NB4 (cell line): ENCODE results near the gene CLEC17A.
A peak's percentile ranks its signal among the peaks of the same experiment; 100 is the strongest.

Source experiments
- DNase-seq: peaks from one replicate; pipeline ENCODE4 v3.0.0; 2010; ENCODE audit warnings: low read depth
- H3K4me3 ChIP-seq: one replicate; pipeline ENCODE4 v1.5.1; 2011; ENCODE audit warnings: mild to moderate bottlenecking, low read depth, low read length, moderate library complexity
- MYC ChIP-seq: IDR thresholded peaks from 2 replicates; pipeline ENCODE4 v1.6.1; 2011; ENCODE audit warnings: low read depth, low read length
- POLR2A ChIP-seq: IDR thresholded peaks from 2 replicates; pipeline ENCODE4 v1.6.1; 2011; ENCODE audit warnings: mild to moderate bottlenecking; ENCODE audit not compliant: insufficient read length; ENCODE audit errors: extremely low read depth
- TF ChIP-seq, protein P1 (sequence below): IDR thresholded peaks from 2 replicates; pipeline ENCODE4 v1.6.1; 2011; ENCODE audit warnings: low read depth, low read length
- TF ChIP-seq, protein P2 (sequence below): IDR thresholded peaks from one replicate; pipeline ENCODE4 v1.5.1; 2012; ENCODE audit warnings: low read depth, low read length

The CLEC17A gene

DNA sequence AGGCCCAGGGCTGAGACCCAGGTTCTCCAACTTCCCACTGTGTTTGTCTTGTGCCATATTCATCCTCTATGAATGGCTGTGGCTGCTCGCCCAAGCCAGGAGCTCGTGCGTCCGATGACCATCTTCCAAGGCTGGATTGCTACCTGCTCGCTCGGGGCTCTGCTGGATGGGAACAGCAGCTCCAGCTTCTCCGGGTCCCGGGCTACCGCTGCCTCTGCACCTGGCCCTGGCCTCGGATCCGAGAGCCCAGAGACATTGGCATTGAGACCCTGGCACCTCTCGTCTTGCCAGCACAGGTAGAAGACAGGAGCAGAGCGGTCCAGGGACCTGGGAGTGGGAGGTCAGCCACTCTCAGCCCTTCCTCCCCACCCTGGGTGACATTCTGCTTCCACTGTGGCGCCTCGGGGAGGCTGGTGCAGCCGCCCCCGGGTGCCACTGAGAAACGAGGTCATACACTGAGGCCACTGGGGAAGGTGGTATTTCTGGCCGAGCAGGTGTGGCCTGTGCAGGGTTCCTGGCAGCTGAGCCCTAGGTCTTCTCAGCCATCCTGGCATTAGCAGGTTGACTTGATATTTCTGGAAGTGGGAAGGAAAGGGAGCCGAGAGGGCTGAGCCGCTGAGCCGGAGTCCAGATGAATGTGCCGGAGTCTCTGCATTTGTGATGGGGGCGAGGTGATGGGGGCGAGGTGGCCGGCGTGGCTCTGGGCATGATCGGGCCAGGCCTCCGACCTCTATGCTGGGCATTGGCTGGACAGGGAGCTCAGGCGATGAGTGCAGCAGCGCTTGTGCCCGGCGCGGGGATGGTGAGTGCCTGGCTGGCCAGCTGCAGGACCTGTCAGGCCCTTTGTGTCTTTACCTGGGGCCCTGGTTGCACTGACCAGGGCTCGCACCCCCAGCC, 29.6 kb upstream of the CLEC17A start:
- no peak overlapping the region for H3K4me3 ChIP-seq
- DNase-seq, result no peak
- TF ChIP-seq POLR2A (no peak), MYC (no peak)
- TF ChIP-seq, protein P1, sequence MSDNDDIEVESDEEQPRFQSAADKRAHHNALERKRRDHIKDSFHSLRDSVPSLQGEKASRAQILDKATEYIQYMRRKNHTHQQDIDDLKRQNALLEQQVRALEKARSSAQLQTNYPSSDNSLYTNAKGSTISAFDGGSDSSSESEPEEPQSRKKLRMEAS, result no peak
- TF ChIP-seq, protein P2, sequence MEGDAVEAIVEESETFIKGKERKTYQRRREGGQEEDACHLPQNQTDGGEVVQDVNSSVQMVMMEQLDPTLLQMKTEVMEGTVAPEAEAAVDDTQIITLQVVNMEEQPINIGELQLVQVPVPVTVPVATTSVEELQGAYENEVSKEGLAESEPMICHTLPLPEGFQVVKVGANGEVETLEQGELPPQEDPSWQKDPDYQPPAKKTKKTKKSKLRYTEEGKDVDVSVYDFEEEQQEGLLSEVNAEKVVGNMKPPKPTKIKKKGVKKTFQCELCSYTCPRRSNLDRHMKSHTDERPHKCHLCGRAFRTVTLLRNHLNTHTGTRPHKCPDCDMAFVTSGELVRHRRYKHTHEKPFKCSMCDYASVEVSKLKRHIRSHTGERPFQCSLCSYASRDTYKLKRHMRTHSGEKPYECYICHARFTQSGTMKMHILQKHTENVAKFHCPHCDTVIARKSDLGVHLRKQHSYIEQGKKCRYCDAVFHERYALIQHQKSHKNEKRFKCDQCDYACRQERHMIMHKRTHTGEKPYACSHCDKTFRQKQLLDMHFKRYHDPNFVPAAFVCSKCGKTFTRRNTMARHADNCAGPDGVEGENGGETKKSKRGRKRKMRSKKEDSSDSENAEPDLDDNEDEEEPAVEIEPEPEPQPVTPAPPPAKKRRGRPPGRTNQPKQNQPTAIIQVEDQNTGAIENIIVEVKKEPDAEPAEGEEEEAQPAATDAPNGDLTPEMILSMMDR, result no peak

DNA sequence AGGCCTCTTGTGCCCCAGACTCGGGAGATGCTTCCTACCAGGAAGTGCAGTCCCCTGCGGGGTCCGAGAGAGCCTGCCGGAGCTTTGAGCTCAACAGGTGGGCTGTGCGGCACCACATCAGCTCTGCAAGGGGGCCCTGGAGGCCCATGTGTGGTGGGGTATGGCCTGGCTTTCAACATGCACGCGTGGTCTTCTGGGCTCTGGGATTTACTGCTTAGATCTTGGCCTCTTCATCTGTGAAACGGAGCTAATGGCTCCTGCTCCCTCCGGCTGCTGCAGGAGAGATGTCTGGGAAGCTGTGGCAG, 29.0 kb upstream of the CLEC17A start:
- TF ChIP-seq, protein P2, result no peak
- TF ChIP-seq MYC (no peak), POLR2A (no peak)
- no peak overlapping the region for H3K4me3 ChIP-seq
- DNase-seq, result no peak

DNA sequence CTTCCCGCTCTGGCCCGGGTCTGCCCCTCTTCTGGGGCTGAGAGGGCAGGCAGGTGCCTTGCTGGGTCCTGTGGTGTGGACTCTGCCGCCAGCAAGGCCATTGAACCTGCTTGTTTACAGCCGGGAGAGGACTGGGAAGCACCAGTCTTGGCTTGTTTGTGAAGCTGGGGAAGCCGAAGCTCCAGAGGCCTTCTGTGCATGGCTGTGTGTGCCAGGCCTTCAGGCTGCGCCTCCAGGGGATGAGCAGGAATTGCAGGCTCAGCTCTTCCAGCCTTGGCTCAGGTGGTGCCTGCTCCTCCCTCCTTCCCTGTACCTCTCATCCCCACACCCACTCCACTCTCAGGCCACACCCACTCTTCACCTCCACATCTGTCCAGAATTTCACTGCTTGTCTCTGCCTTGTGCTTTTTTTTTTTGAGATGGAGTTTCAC, 28.5 kb upstream of the CLEC17A start:
- TF ChIP-seq MYC (no peak), POLR2A (no peak)
- TF ChIP-seq, protein P1, result no peak
- TF ChIP-seq, protein P2, result no peak
- no peak overlapping the region for H3K4me3 ChIP-seq
- no peak for DNase-seq

DNA sequence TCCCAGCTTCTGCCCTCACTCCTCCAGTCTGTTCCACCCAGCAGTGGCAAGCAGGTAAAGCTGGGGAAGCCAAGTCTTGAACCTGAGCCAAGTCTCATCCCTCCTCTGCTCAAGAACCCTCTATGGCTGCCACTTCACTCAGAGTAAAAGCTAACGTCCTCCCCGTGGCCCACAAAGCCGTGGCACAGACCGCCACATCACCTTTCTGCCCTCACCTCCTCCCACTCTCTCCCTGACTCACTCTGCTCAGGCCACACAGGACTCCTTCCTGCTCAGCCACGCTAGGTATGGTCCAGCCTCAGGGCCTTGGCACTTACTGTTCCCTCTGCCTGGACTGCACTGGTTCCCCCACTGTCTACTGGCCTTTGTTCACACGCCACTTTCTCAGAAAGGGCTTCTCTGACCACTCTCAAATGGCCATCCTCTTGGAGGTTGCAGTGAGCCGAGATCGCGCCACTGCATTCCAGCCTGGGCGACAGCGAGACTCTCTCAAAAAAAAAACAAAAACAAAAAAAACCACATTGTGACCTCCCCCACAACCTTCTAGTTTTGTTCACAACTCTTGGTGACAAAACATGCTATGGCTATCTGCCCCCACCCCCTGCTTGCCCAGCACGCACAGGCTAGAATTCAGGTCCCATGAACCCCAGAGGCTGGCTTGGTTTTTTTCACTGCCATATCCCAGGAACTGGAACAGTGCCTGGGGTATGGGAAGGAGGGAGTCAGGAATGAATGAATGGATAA, 26.8 kb upstream of the CLEC17A start:
- no peak for DNase-seq
- no peak for TF ChIP-seq MYC
- no peak overlapping the region for H3K4me3 ChIP-seq

DNA sequence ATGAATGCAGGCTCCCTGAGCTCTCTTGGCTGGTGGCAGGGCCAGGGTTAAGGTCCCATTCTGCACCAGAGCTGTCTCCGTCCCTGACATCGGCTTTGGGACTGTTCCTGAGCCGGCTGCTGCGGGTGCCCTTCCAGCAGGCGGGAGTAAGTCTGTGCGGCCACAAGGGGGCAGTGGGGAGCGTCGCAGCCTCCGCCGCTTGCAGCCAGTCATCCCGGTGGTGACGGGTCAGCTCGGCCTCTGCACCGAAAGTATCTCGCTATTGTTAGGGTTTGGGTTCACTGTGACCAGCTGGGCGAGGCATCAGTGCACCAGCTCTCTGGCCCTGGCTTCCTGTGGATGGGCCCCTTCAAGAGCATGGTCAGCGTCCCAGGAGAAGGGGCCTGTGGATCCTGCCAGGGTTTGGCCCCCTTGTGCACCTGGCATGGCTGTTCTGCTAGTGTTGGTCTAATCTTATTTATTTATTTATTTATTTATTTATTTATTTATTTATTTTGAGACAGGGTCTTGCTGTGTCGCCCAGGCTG, 26.2 kb upstream of the CLEC17A start:
- H3K4me3 ChIP-seq, result no peak overlapping the region
- TF ChIP-seq POLR2A (no peak), MYC (no peak)
- TF ChIP-seq, protein P2, result peak; percentile 83
- TF ChIP-seq, protein P1, result no peak
- peak; percentile 85 for DNase-seq

DNA sequence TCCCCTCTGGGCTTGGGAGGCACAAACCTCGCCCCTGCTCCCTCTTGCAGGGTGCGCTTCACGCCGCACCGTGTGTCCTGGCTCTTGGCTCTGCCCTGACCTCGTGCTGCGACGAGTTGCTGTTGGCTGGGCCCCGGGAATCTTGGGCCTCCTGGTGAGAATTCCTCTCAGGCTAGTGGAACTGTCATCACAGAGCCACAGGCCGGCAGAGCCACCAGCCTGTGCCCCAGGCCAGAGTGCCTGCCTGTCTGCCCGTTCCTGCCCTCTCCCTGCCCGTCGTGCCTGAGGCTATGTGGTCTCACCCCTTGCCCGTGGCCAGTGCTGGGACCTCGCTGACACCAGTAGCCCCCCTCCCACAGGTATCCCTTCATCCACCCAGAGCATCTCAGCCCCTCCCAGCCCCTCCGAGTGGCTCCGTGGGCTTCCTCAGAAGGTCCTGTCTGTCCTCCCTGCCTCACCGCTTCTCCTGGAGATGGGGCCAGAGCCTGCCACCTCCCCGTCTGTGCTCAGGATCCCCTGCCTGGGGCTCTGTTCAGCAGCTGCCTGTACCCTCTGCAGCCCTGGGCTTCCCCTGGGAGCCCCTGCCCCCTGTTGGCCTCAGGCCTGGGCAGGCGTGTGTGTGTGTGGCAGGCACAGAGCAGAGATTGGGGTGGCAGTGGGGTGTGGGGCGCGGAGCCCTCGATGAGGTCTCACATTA, 24.4 kb upstream of the CLEC17A start:
- no peak for DNase-seq
- H3K4me3 ChIP-seq, result no peak overlapping the region
- TF ChIP-seq, protein P1, result no peak
- TF ChIP-seq POLR2A, result no peak
- TF ChIP-seq MYC, result no peak
- TF ChIP-seq, protein P2, result no peak
